Measurements from ENCODE around the gene JPH3. TPM values are rescaled to one million over a fixed set of nuclear protein-coding genes. Genes with fewer than 3 reads are reported as not detected.

Gene JPH3
- total RNA-seq, 2 experiments from 2014 or later: not detected

GRCh38 chr16:87720446-87720845 lies 118.1 kb downstream of the JPH3 start:
- no peaks in the 10 kb centered on the region for H3K9me3 Mint-ChIP-seq
- H3K36me3 Mint-ChIP-seq (ENCODE audit: low read depth): peaks cover 71% of the 10 kb centered on the region
- H3K36me3 ChIP-seq (ENCODE audit: insufficient read depth, low read length): peaks cover 53% of the 10 kb centered on the region
- no peaks in the 10 kb centered on the region for H3K27me3 Mint-ChIP-seq
- H3K4me3 Mint-ChIP-seq: no peak overlapping the region
- POLR2A ChIA-PET: no interaction called here
- no peaks in the 10 kb centered on the region for H3K9me3 ChIP-seq (ENCODE audit: control insufficient read depth in 1 of 2, insufficient read depth in 1 of 2, low read length in 2 of 2)
- H3K4me3 ChIP-seq (ENCODE audit: low read length): no peak overlapping the region
- H3K27ac Mint-ChIP-seq: no peak overlapping the region
- ATAC-seq (ENCODE audit: poor library complexity): no peak
- CTCF ChIA-PET: no interaction called here
- no peaks in the 10 kb centered on the region for H3K4me1 ChIP-seq (ENCODE audit: insufficient read depth, low read length)
- intact Hi-C loops (cut with DNase I, micrococcal nuclease): loop anchor here in 1 of 2 experiments (5.0 kb wide), 1 partner anchor 47 kb away; the partner anchor contains the start of gene KLHDC4
- TF ChIP-seq CTCF (IDR thresholded peaks at IDR 0.05): no peak
- H3K4me1 Mint-ChIP-seq (ENCODE audit: low read depth): peaks cover 23% of the 10 kb centered on the region
- H3K27ac ChIP-seq (ENCODE audit: low read depth in 1 of 2, low read length in 2 of 2): no peak overlapping the region
- H3K27me3 ChIP-seq (ENCODE audit: control insufficient read depth in 1 of 2, insufficient read depth in 2 of 2, low read length in 2 of 2): no peaks in the 10 kb centered on the region
- no peak for DNase-seq

DNA sequence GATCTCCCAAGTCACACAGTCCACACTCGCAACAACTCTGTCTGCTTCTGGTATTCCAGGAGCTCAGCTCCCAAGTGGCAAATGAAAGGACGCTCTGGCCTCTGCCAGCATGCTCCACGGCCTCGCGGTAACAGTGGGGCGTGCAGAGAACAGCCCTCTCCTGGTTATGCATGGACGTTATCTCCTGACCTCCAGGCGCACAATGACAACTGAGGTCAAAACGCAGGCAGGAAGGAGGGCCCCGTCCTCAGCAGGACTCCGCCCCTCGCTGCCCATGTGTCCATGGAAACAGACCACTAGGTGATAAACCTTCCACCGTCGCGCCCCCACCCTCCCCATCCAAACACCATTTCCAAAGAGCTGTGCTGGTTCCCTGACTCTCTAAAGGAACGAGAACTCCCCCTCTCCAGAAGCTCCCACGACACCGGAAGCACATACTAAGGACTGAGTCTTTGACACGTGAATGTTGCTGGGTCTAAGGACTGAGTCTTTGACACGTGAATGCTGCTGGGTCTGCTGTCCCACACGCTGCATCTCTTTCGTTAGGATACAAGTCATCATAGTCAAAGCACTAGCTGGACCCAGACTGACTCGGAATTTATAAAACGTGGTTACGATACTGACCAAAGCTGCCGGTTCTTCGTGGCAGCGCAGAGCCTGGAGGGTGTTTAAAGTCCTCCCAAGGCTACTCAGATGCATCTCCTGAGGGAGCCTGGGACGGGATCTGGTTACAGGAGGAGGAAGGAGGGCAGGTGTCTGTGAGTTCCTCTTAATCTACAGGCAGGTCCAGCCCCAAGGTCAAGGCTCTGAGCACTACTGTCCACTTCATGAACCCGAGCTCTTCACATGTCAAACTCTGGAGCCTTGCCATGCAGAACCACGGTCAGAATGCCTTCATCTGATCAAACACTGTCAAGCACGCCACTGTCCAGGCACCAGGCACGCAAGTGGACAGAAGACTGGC lies 119.6 kb downstream of the JPH3 start:
- Histone ChIP-seq H3K9me3 (ENCODE audit: control insufficient read depth in 1 of 2, insufficient read depth in 1 of 2, low read length in 2 of 2) (no peaks in the 10 kb centered on the region), H3K4me3 (ENCODE audit: low read length) (no peak overlapping the region), H3K27me3 (ENCODE audit: control insufficient read depth in 1 of 2, insufficient read depth in 2 of 2, low read length in 2 of 2) (no peaks in the 10 kb centered on the region), H3K4me1 (ENCODE audit: insufficient read depth, low read length) (no peaks in the 10 kb centered on the region), H3K27ac (ENCODE audit: low read depth in 1 of 2, low read length in 2 of 2) (no peak overlapping the region), H3K36me3 (ENCODE audit: insufficient read depth, low read length) (peaks cover 54% of the 10 kb centered on the region)
- H3K9me3 Mint-ChIP-seq: no peaks in the 10 kb centered on the region
- H3K4me1 Mint-ChIP-seq (ENCODE audit: low read depth): peaks cover 18% of the 10 kb centered on the region
- intact Hi-C loops (cut with DNase I, micrococcal nuclease): loop anchor here in 1 of 2 experiments (5.0 kb wide), 1 partner anchor 45 kb away; the partner anchor contains the start of gene KLHDC4
- ChIA-PET POLR2A (interaction anchor here (0.6 kb wide), 1 partner anchor 9 kb away, joined by 3 read pairs; no protein-coding TSS in a partner anchor), CTCF (no interaction called here)
- ATAC-seq (ENCODE audit: poor library complexity) (no peak), DNase-seq (no peak)
- H3K36me3 Mint-ChIP-seq (ENCODE audit: low read depth): peaks cover 69% of the 10 kb centered on the region
- no peak overlapping the region for H3K27ac Mint-ChIP-seq
- TF ChIP-seq CTCF (IDR thresholded peaks at IDR 0.05): no peak
- H3K4me3 Mint-ChIP-seq: no peak overlapping the region
- H3K27me3 Mint-ChIP-seq: no peaks in the 10 kb centered on the region

DNA sequence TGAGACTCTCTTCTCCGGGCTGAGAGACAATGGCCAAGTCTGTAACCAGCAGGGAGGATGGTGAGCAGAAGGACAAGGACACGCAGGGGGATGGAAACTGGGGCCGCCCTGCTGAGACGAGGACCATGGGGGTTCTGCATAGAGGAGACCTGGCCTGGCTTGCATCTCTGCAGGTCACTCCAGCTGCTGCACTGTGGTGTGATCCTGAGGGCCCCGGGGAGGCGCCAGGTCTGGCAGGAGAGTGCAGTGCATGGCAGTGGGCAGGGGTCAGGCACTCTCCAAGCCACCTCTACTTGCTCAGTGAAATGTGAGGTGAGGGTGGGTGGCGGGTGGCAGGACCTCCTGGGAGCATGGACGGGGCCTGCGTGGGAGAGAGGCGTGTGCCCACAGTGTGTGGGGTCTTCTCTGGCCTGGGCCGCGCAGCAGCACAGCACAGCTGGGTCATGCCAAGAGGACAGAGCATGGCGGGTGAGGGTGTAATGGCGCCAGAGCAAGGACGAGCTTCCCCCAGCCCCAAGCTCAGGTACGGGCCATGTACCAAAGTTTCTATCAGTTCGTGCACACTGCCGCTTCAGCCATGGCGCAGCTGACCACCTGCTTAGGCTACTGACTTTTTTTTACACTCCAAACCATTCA lies 120.4 kb downstream of the JPH3 start:
- peaks cover 57% of the 10 kb centered on the region for H3K36me3 ChIP-seq (ENCODE audit: insufficient read depth, low read length)
- Mint-ChIP-seq H3K27ac (peak overlapping the region; percentile 32), H3K36me3 (ENCODE audit: low read depth) (peaks cover 73% of the 10 kb centered on the region), H3K4me3 (no peak overlapping the region), H3K4me1 (ENCODE audit: low read depth) (peaks cover 14% of the 10 kb centered on the region), H3K9me3 (no peaks in the 10 kb centered on the region), H3K27me3 (no peaks in the 10 kb centered on the region)
- no peaks in the 10 kb centered on the region for H3K27me3 ChIP-seq (ENCODE audit: control insufficient read depth in 1 of 2, insufficient read depth in 2 of 2, low read length in 2 of 2)
- no peak for DNase-seq
- no peak overlapping the region for H3K27ac ChIP-seq (ENCODE audit: low read depth in 1 of 2, low read length in 2 of 2)
- no peak for TF ChIP-seq CTCF (IDR thresholded peaks at IDR 0.05)
- no peak for ATAC-seq (ENCODE audit: poor library complexity)
- H3K4me1 ChIP-seq (ENCODE audit: insufficient read depth, low read length): no peaks in the 10 kb centered on the region
- ChIA-PET POLR2A (no interaction called here), CTCF (no interaction called here)
- no peaks in the 10 kb centered on the region for H3K9me3 ChIP-seq (ENCODE audit: control insufficient read depth in 1 of 2, insufficient read depth in 1 of 2, low read length in 2 of 2)
- intact Hi-C loops (cut with DNase I, micrococcal nuclease): loop anchor here in 1 of 2 experiments (5.0 kb wide), 1 partner anchor 45 kb away; the partner anchor contains the start of gene KLHDC4
- H3K4me3 ChIP-seq (ENCODE audit: low read length): no peak overlapping the region

Measured in CD4-positive, alpha-beta T cell (primary cell).